H1 (cell line): Measurements from ENCODE around the gene CACNG5. TPM values are rescaled to one million over a fixed set of nuclear protein-coding genes. Genes with fewer than 3 reads are reported as not detected.

ENCODE experiments used
- CTCF ChIA-PET: fragments of 300-600 bp; sonication (Branson Sonifier 250); formaldehyde crosslinking; loops from one replicate; lab custom pipeline; 2021; ENCODE audit not compliant: partially characterized antibody; lab: Charles Lee
- POLR2A ChIA-PET: fragments of 300-600 bp; sonication (Branson Sonifier 250); formaldehyde crosslinking; loops from one replicate; lab custom pipeline; 2021; ENCODE audit warnings: inconsistent platforms; ENCODE audit not compliant: partially characterized antibody; lab: Charles Lee
- DNase-seq, 2 experiments: peaks; one replicate each; pipeline versions ENCODE4 v3.0.0 to v3.0.0-alpha.2; 2010 to 2022; ENCODE audit warnings: low spot score in 2 of 2, low read depth in 1 of 2, mixed read lengths in 1 of 2
- FAIRE-seq: peaks from 2 replicates; lab custom pipeline; 2011; peaks lifted over from hg19 to GRCh38; lab: Jason Lieb, UNC
- H2AFZ ChIP-seq: 2 replicates; pipeline ENCODE4 v1.8.1; 2012; ENCODE audit warnings: low read length, inconsistent platforms
- H2AK5ac ChIP-seq: 2 replicates; pipeline ENCODE4 v1.6.1; 2013; ENCODE audit warnings: low read depth, low read length
- H2BK120ac ChIP-seq: replicated peaks from 2 replicates; pipeline ENCODE3; 2013; ENCODE audit warnings: low read depth, low read length, inconsistent platforms
- H2BK12ac ChIP-seq: 2 replicates; pipeline ENCODE4 v1.6.1; 2013; ENCODE audit warnings: low read depth, low read length
- H2BK15ac ChIP-seq: 2 replicates; pipeline ENCODE4 v1.6.1; 2013; ENCODE audit warnings: low read length
- H2BK20ac ChIP-seq: 2 replicates; pipeline ENCODE4 v1.6.1; 2013; ENCODE audit warnings: low read length
- H2BK5ac ChIP-seq: 2 replicates; pipeline ENCODE4 v1.6.1; 2013; ENCODE audit warnings: low read depth, low read length
- H3K14ac ChIP-seq: 2 replicates; pipeline ENCODE4 v1.6.1; 2013; ENCODE audit warnings: inconsistent platforms; ENCODE audit not compliant: insufficient read length
- H3K18ac ChIP-seq: 2 replicates; pipeline ENCODE4 v1.6.1; 2013; ENCODE audit warnings: low read length; ENCODE audit errors: extremely low read depth
- H3K23ac ChIP-seq: 2 replicates; pipeline ENCODE4 v1.6.1; 2013; ENCODE audit warnings: inconsistent platforms; ENCODE audit not compliant: insufficient read length
- H3K23me2 ChIP-seq: 2 replicates; pipeline ENCODE4 v1.6.1; 2013; ENCODE audit warnings: low read depth, low read length
- H3K27ac ChIP-seq: 2 replicates; pipeline ENCODE4 v1.6.1; 2011; ENCODE audit warnings: low read depth, low read length, inconsistent platforms
- H3K27me3 ChIP-seq, 4 experiments: replicated peaks in 1 of 4; 1 replicate in 1 of 4; 2 replicates in 3 of 4; pipeline versions ENCODE4 v1.6.1 to v1.8.1; 2011 to 2013; ENCODE audit warnings: low read length in 3 of 4, mild to moderate bottlenecking in 3 of 4, inconsistent platforms in 2 of 4, mixed read lengths in 2 of 4, moderate library complexity in 1 of 4; ENCODE audit not compliant: control insufficient read depth in 3 of 4, insufficient read depth in 3 of 4; ENCODE audit errors: extremely low read depth in 1 of 4
- H3K36me3 ChIP-seq, 4 experiments: 2 replicates each; pipeline versions ENCODE4 v1.6.1 to v1.8.1; 2011 to 2013; ENCODE audit warnings: mild to moderate bottlenecking in 4 of 4, low read length in 3 of 4, moderate library complexity in 2 of 4, control low read depth in 1 of 4, inconsistent platforms in 1 of 4; ENCODE audit not compliant: insufficient read depth in 4 of 4, control insufficient read depth in 2 of 4
- H3K4ac ChIP-seq: replicated peaks from 2 replicates; pipeline ENCODE3; 2013; ENCODE audit warnings: low read length, low read depth, mixed read lengths, inconsistent platforms; ENCODE audit not compliant: insufficient read length
- H3K4me1 ChIP-seq, 4 experiments: replicated peaks in 1 of 4; 1 replicate in 1 of 4; 2 replicates in 3 of 4; pipeline versions ENCODE4 v1.6.1 to v1.8.1; 2011 to 2013; ENCODE audit warnings: low read length in 3 of 4, inconsistent platforms in 2 of 4, mixed read lengths in 1 of 4; ENCODE audit not compliant: insufficient read depth in 4 of 4, control insufficient read depth in 3 of 4
- H3K4me2 ChIP-seq, 2 experiments: 2 replicates each; pipeline versions ENCODE4 v1.6.1 to v1.8.1; 2011 to 2013; ENCODE audit warnings: low read depth in 2 of 2, low read length in 2 of 2, control low read depth in 1 of 2, inconsistent platforms in 1 of 2, mild to moderate bottlenecking in 1 of 2; ENCODE audit not compliant: insufficient read depth in 1 of 2
- H3K4me3 ChIP-seq, 4 experiments: fragments of 200-600, 300-600 bp in 1 of 4; sonication (generic), shearing (Covaris generic), sonication (Bioruptor Twin) in 1 of 4; 2 replicates each; pipeline versions ENCODE4 v1.5.1 to v1.8.1; 2011 to 2016; ENCODE audit warnings: low read length in 4 of 4, low read depth in 3 of 4, control low read depth in 2 of 4, inconsistent platforms in 2 of 4, mild to moderate bottlenecking in 2 of 4, mixed read lengths in 1 of 4, moderate library complexity in 1 of 4; ENCODE audit not compliant: insufficient read depth in 2 of 4; ENCODE audit errors: extremely low read depth in 1 of 4
- H3K56ac ChIP-seq: replicated peaks from 2 replicates; pipeline ENCODE3; 2013; ENCODE audit warnings: low read depth, mild to moderate bottlenecking, mixed read lengths, low read length, inconsistent platforms; ENCODE audit not compliant: insufficient read length
- H3K79me1 ChIP-seq: 2 replicates; pipeline ENCODE4 v1.6.1; 2013; ENCODE audit warnings: low read depth, low read length, control low read depth
- H3K79me2 ChIP-seq, 2 experiments: 2 replicates each; pipeline versions ENCODE4 v1.6.1 to v1.8.1; 2012 to 2013; ENCODE audit warnings: low read length in 2 of 2, mild to moderate bottlenecking in 2 of 2, inconsistent platforms in 1 of 2; ENCODE audit not compliant: insufficient read depth in 2 of 2, control insufficient read depth in 1 of 2
- H3K9ac ChIP-seq, 4 experiments: replicated peaks in 1 of 4; 1 replicate in 1 of 4; 2 replicates in 3 of 4; pipeline versions ENCODE4 v1.6.1 to v1.8.1; 2011 to 2013; ENCODE audit warnings: low read depth in 3 of 4, low read length in 3 of 4, control low read depth in 2 of 4, mild to moderate bottlenecking in 2 of 4, moderate library complexity in 2 of 4, inconsistent platforms in 1 of 4; ENCODE audit errors: extremely low read depth in 1 of 4
- H3K9me3 ChIP-seq, 2 experiments: 2 replicates each; pipeline versions ENCODE4 v1.6.1 to v1.8.1; 2012 to 2013; ENCODE audit warnings: mild to moderate bottlenecking in 2 of 2, moderate library complexity in 2 of 2, control low read depth in 1 of 2, inconsistent platforms in 1 of 2, low read depth in 1 of 2, low read length in 1 of 2, mixed read lengths in 1 of 2; ENCODE audit not compliant: insufficient read depth in 2 of 2
- H4K20me1 ChIP-seq, 2 experiments: replicated peaks in 1 of 2; 2 replicates each; pipeline versions ENCODE3 to v1.8.1; 2011 to 2013; ENCODE audit warnings: inconsistent platforms in 2 of 2, low read length in 2 of 2, mild to moderate bottlenecking in 1 of 2; ENCODE audit not compliant: insufficient read depth in 2 of 2, control insufficient read depth in 1 of 2
- H4K5ac ChIP-seq: 2 replicates; pipeline ENCODE4 v1.6.1; 2013; ENCODE audit warnings: low read length, low read depth, mixed read lengths, inconsistent platforms; ENCODE audit not compliant: insufficient read length
- H4K8ac ChIP-seq: 2 replicates; pipeline ENCODE4 v1.8.0; 2013; ENCODE audit warnings: mild to moderate bottlenecking, moderate library complexity, low read length, inconsistent platforms; ENCODE audit not compliant: insufficient read depth; ENCODE audit errors: extremely low read depth
- H4K91ac ChIP-seq: replicated peaks from 2 replicates; pipeline ENCODE3; 2013; ENCODE audit warnings: low read length, mixed read lengths, inconsistent platforms; ENCODE audit not compliant: insufficient read length
- CBX5 ChIP-seq: fragments of 300-800, 300-1000 bp; sonication (generic); IDR thresholded peaks from 2 replicates; pipeline ENCODE4 v1.7.1; 2016; ENCODE audit warnings: antibody characterized with exemption, low read length, low read depth
- CBX8 ChIP-seq: fragments of 300-800, 300-1000 bp; sonication (generic); IDR thresholded peaks from 2 replicates; pipeline ENCODE4 v1.7.1; 2016; ENCODE audit warnings: low read depth, low read length, borderline replicate concordance
- CEBPB ChIP-seq: IDR thresholded peaks from 2 replicates; pipeline ENCODE4 v1.6.1; 2012; ENCODE audit warnings: low read depth, low read length
- GTF2F1 ChIP-seq: IDR thresholded peaks from 2 replicates; pipeline ENCODE4 v1.6.1; 2012; ENCODE audit warnings: low read depth, low read length, improper control_type of control experiment, borderline replicate concordance
- KDM4A ChIP-seq: IDR thresholded peaks from one replicate; pipeline ENCODE4 v1.7.1; 2012; ENCODE audit warnings: low read depth, mild to moderate bottlenecking, moderate library complexity, low read length, inconsistent platforms; ENCODE audit not compliant: severe bottlenecking
- MAFK ChIP-seq: IDR thresholded peaks from 2 replicates; pipeline ENCODE4 v1.6.1; 2012; ENCODE audit warnings: low read depth, mild to moderate bottlenecking, improper control_type of control experiment, low read length
- POLR2AphosphoS5 ChIP-seq: IDR thresholded peaks from 2 replicates; pipeline ENCODE4 v1.6.1; 2011; ENCODE audit warnings: low read depth, low read length
- RBBP5 ChIP-seq: IDR thresholded peaks from 2 replicates; pipeline ENCODE4 v1.7.1; 2012; ENCODE audit warnings: low read depth, mild to moderate bottlenecking, inconsistent platforms, low read length, moderate library complexity, borderline replicate concordance
- SRF ChIP-seq: IDR thresholded peaks from 2 replicates; pipeline ENCODE4 v1.6.1; 2011; ENCODE audit warnings: mild to moderate bottlenecking, low read depth, low read length, moderate library complexity
- TBP ChIP-seq: IDR thresholded peaks from 2 replicates; pipeline ENCODE4 v1.6.1; 2011; ENCODE audit warnings: low read depth, low read length, improper control_type of control experiment
- YY1 ChIP-seq: IDR thresholded peaks from 2 replicates; pipeline ENCODE4 v1.6.1; 2011; ENCODE audit warnings: low read depth, mild to moderate bottlenecking, low read length
- WGBS, 2 experiments: shearing (Covaris generic) in 1 of 2; methylation state at CpG; one replicate each; pipeline versions ENCODE4 v1.1.6 to v1.1.7; 2013 to 2015; ENCODE audit warnings: low lambda C conversion rate in 2 of 2, mixed read lengths in 2 of 2, inconsistent platforms in 1 of 2, low coverage in 1 of 2, missing lambda C conversion rate in 1 of 2; ENCODE audit not compliant: insufficient replicate concordance in 2 of 2, insufficient coverage in 1 of 2, insufficient read length in 1 of 2; ENCODE audit errors: extremely low coverage in 1 of 2, missing lambda C conversion rate in 1 of 2; 5-methylcytosine and 5-hydroxymethylcytosine counted together
- polyA plus RNA-seq, 7 experiments: library from polyadenylated mRNA; depleted of rRNA in 3 of 7; stranded (reverse) in 5 of 7; unstranded in 2 of 7; fragments of >200 nt in 5 of 7; fragments of 200-250 nt in 2 of 7; gene quantifications; 1 replicate in 5 of 7; 2 replicates in 1 of 7; 4 replicates in 1 of 7; pipeline versions ENCODE4 v1.2.1 to v1.2.3, GENCODE V29; 2011 to 2013; ENCODE audit warnings: missing spikeins in 2 of 7, mixed read lengths in 2 of 7
- total RNA-seq: library from RNA; stranded (reverse); fragmentation: NEBNext Ultra II Directional; extraction: Animal tissue kit (Norgen Biotek cat#: 25700); gene quantifications from 2 replicates; pipeline ENCODE4 v1.2.1, GENCODE V29; 2021

Gene CACNG5
- total and polyA plus RNA-seq, 2 of the 8 experiments (the other 6 are each of a cell fraction or from before 2014, with no cell fraction given): 2.2 to 3.1 TPM

GRCh38 chr17:66842959-66843358, 8.0 kb downstream of the CACNG5 start:
- CTCF ChIA-PET: interaction anchor here (1.2 to 2.4 kb wide), 7 partner anchors 8 to 132 kb away, joined by 3 to 9 read pairs (median 5); no protein-coding TSS in a partner anchor
- H4K5ac ChIP-seq: no peak overlapping the region
- POLR2A ChIA-PET: no interaction called here
- H3K36me3 ChIP-seq: no peaks in the 10 kb centered on the region
- H3K14ac ChIP-seq: no peak overlapping the region
- no peaks in the 10 kb centered on the region for H3K23me2 ChIP-seq
- no peak overlapping the region for H3K4ac ChIP-seq
- peaks cover 5 to 13% of the 10 kb centered on the region in 2 experiments for H3K9me3 ChIP-seq
- no peaks in the 10 kb centered on the region for H3K79me2 ChIP-seq
- no peak overlapping the region for H2BK20ac ChIP-seq
- no peaks in the 10 kb centered on the region for H3K27me3 ChIP-seq
- H3K18ac ChIP-seq: no peak overlapping the region
- H3K4me3 ChIP-seq: no peak overlapping the region
- TF ChIP-seq GTF2F1 (no peak), RBBP5 (no peak), YY1 (no peak), MAFK (no peak), TBP (no peak), CEBPB (no peak), SRF (no peak), KDM4A (no peak), POLR2AphosphoS5 (no peak), CBX5 (no peak), CBX8 (no peak)
- no peak overlapping the region for H2BK12ac ChIP-seq
- H3K23ac ChIP-seq: no peak overlapping the region
- H3K9ac ChIP-seq: no peak overlapping the region
- no peaks in the 10 kb centered on the region for H3K4me1 ChIP-seq
- H2AK5ac ChIP-seq: no peak overlapping the region
- H2BK15ac ChIP-seq: no peak overlapping the region
- H4K8ac ChIP-seq: no peak overlapping the region; the same call in 1 of the 2 replicates
- H2AFZ ChIP-seq: no peak overlapping the region
- no peak overlapping the region for H4K91ac ChIP-seq
- no peak overlapping the region for H3K56ac ChIP-seq
- H3K27ac ChIP-seq: no peak overlapping the region
- no peak for FAIRE-seq
- H3K4me2 ChIP-seq: no peak overlapping the region
- no peak overlapping the region for H2BK5ac ChIP-seq
- no peak for DNase-seq
- H3K79me1 ChIP-seq: 0 out of 2 replicates have a peak, but pooled peaks cover 2% of the 10 kb centered on the region
- H4K20me1 ChIP-seq: no peaks in the 10 kb centered on the region
- no peak overlapping the region for H2BK120ac ChIP-seq
- 87% methylated on average over 3 of the region's 3 CpGs; no CpG with 5 or more reads in 1 of the 2 experiments for WGBS, 2 experiments
